HepG2 (cell line): Measurements from ENCODE around the gene DCAF6. TPM values are rescaled to one million over a fixed set of nuclear protein-coding genes. Genes with fewer than 3 reads are reported as not detected.

Experiments used
- ATAC-seq: fragments of 200-7000 bp; cut with Tn5 transposase; 3 replicates; pipeline ENCODE4 v1.9.1; 2020; ENCODE audit warnings: mild to moderate bottlenecking, moderate library complexity
- BruUV-seq: library from RNA; stranded (reverse); fragments of 400-500 nt; replicated peaks from 2 replicates; lab custom pipeline; 2021; lab: Mats Ljungman, UMichigan
- CTCF ChIA-PET: fragments of 300-600 bp; formaldehyde crosslinking; extraction: SDS; loops from one replicate; lab custom pipeline; 2021; ENCODE audit warnings: low total read pairs, inconsistent platforms, low intra/inter-chr PET ratio; lab: Yijun Ruan, JAX
- POLR2A ChIA-PET: fragments of 350-600 bp; sonication (Branson Sonifier 250); formaldehyde crosslinking; loops from one replicate; lab custom pipeline; 2020; ENCODE audit warnings: antibody characterized with exemption, inconsistent platforms; lab: Yijun Ruan, JAX
- DNase-seq: peaks from one replicate; pipeline ENCODE4 v3.0.0-alpha.2; 2015; ENCODE audit warnings: low spot score
- FAIRE-seq: peaks from 3 replicates; lab custom pipeline; 2011; peaks lifted over from hg19 to GRCh38; lab: Jason Lieb, UNC
- H2AFZ ChIP-seq: one replicate; pipeline ENCODE4 v1.6.1; 2011; ENCODE audit warnings: low read length, inconsistent platforms
- H3K27ac ChIP-seq: fragments of 300-600 bp; 3 replicates; pipeline ENCODE4 v1.8.0; 2011; ENCODE audit warnings: mixed run types, mild to moderate bottlenecking, mixed read lengths, low read length, inconsistent platforms; ENCODE audit not compliant: insufficient read depth; ENCODE audit errors: extremely low read length
- H3K27me3 ChIP-seq, 2 experiments: fragments of 200-600 bp in 1 of 2; 2 replicates in 1 of 2; 3 replicates in 1 of 2; pipeline versions ENCODE4 v1.6.0 to v1.8.0; 2011; ENCODE audit warnings: low read length in 2 of 2, mild to moderate bottlenecking in 2 of 2, moderate library complexity in 2 of 2, inconsistent platforms in 1 of 2; ENCODE audit not compliant: insufficient read depth in 2 of 2, control insufficient read depth in 1 of 2
- H3K36me3 ChIP-seq, 2 experiments: fragments of 200-600 bp in 1 of 2; replicated peaks in 1 of 2; 2 replicates in 1 of 2; 3 replicates in 1 of 2; pipeline versions ENCODE4 v1.5.1 to v1.8.0; 2011; ENCODE audit warnings: low read length in 2 of 2, inconsistent platforms in 1 of 2; ENCODE audit not compliant: insufficient read depth in 2 of 2, control insufficient read depth in 1 of 2
- H3K4me1 ChIP-seq: 2 replicates; pipeline ENCODE4 v1.5.1; 2012; ENCODE audit warnings: low read length, inconsistent platforms; ENCODE audit not compliant: insufficient read depth
- H3K4me2 ChIP-seq: 2 replicates; pipeline ENCODE4 v1.6.0; 2011; ENCODE audit warnings: low read depth, low read length, inconsistent platforms
- H3K4me3 ChIP-seq, 3 experiments: fragments of 200-600 bp in 1 of 3; sonication (generic), shearing (Covaris generic) in 1 of 3; replicated peaks in 1 of 3; 2 replicates each; pipeline ENCODE4 v1.5.1; 2011 to 2016; ENCODE audit warnings: low read length in 3 of 3, inconsistent platforms in 2 of 3, low read depth in 2 of 3, mild to moderate bottlenecking in 2 of 3, control low read depth in 1 of 3, mixed read lengths in 1 of 3; ENCODE audit not compliant: insufficient read depth in 1 of 3
- H3K79me2 ChIP-seq: one replicate; pipeline ENCODE4 v1.6.1; 2011; ENCODE audit warnings: low read length, inconsistent platforms; ENCODE audit not compliant: insufficient read depth
- H3K9ac ChIP-seq: 2 replicates; pipeline ENCODE4 v1.6.0; 2011; ENCODE audit warnings: mild to moderate bottlenecking, low read depth, low read length, inconsistent platforms; ENCODE audit not compliant: insufficient read depth
- H3K9me3 ChIP-seq: 2 replicates; pipeline ENCODE4 v1.5.1; 2012; ENCODE audit warnings: mild to moderate bottlenecking, low read length
- H4K20me1 ChIP-seq: 2 replicates; pipeline ENCODE4 v1.6.0; 2011; ENCODE audit warnings: inconsistent platforms, mild to moderate bottlenecking, low read length, moderate library complexity; ENCODE audit not compliant: insufficient read depth
- AGO1 ChIP-seq: fragments of 200-400 bp; formaldehyde crosslinking; IDR thresholded peaks from 2 replicates; pipeline ENCODE4 v1.6.1; 2017; ENCODE audit warnings: mild to moderate bottlenecking, low read depth, low read length, moderate library complexity; ENCODE audit not compliant: poor library complexity, severe bottlenecking
- CREB1 ChIP-seq, 2 experiments: fragments of 450-650 bp in 1 of 2; IDR thresholded peaks; 2 replicates each; pipeline ENCODE4 v1.6.1; 2016 to 2017; ENCODE audit warnings: control low read depth in 1 of 2, mild to moderate bottlenecking in 1 of 2, missing compliant biosample characterization in 1 of 2, missing genetic modification characterization in 1 of 2
- E2F1 ChIP-seq: sonication (generic); formaldehyde crosslinking; IDR thresholded peaks from 2 replicates; pipeline ENCODE4 v1.5.0; 2020; ENCODE audit warnings: missing genetic modification reagents
- IKZF4 ChIP-seq: sonication (generic); formaldehyde crosslinking; IDR thresholded peaks from 2 replicates; pipeline ENCODE4 v1.5.1; 2020; ENCODE audit warnings: borderline replicate concordance, mild to moderate bottlenecking, low read depth, missing genetic modification reagents; ENCODE audit errors: not compliant biosample characterization
- KDM1A ChIP-seq: IDR thresholded peaks from 2 replicates; pipeline ENCODE4 v1.6.1; 2016; ENCODE audit warnings: missing compliant biosample characterization
- MIER3 ChIP-seq: IDR thresholded peaks from 2 replicates; pipeline ENCODE4 v1.6.1; 2016; ENCODE audit warnings: missing compliant biosample characterization, borderline replicate concordance
- NONO ChIP-seq, 2 experiments: fragments of 450-650 bp in 1 of 2; sonication (generic) in 1 of 2; formaldehyde crosslinking in 1 of 2; IDR thresholded peaks in 1 of 2; conservative IDR thresholded peaks in 1 of 2; 2 replicates each; pipeline versions ENCODE4 v1.6.1 to v1.8.0; 2017 to 2022; ENCODE audit warnings: mild to moderate bottlenecking in 1 of 2, missing genetic modification reagents in 1 of 2, moderate library complexity in 1 of 2
- SAP130 ChIP-seq: IDR thresholded peaks from 2 replicates; pipeline ENCODE4 v1.6.1; 2016; ENCODE audit warnings: low read depth
- SIN3A ChIP-seq: IDR thresholded peaks from 2 replicates; pipeline ENCODE4 v1.6.1; 2011; ENCODE audit warnings: low read depth, mild to moderate bottlenecking, control low read depth, low read length, borderline replicate concordance
- TFAP4 ChIP-seq: sonication (generic); IDR thresholded peaks from 2 replicates; pipeline ENCODE4 v1.6.1; 2016; ENCODE audit warnings: low read depth, borderline replicate concordance
- TGIF2 ChIP-seq: IDR thresholded peaks from 2 replicates; pipeline ENCODE4 v1.6.1; 2016; ENCODE audit warnings: control low read depth, missing compliant biosample characterization
- XRCC5 ChIP-seq: fragments of 200-400 bp; formaldehyde crosslinking; optimal IDR thresholded peaks from 2 replicates; pipeline ENCODE3; 2017; ENCODE audit warnings: mild to moderate bottlenecking, low read length
- ZBTB25 ChIP-seq: IDR thresholded peaks from 2 replicates; pipeline ENCODE4 v1.6.1; 2018; ENCODE audit warnings: missing genetic modification reagents
- ZNF670 ChIP-seq: sonication (generic); formaldehyde crosslinking; IDR thresholded peaks from 2 replicates; pipeline ENCODE4 v1.8.0; 2022; ENCODE audit warnings: mild to moderate bottlenecking, missing genetic modification reagents, borderline replicate concordance
- ZNF7 ChIP-seq: IDR thresholded peaks from 2 replicates; pipeline ENCODE4 v1.6.1; 2016; ENCODE audit warnings: missing biosample characterization, missing genetic modification reagents
- ZNF770 ChIP-seq: sonication (generic); formaldehyde crosslinking; IDR thresholded peaks from 2 replicates; pipeline ENCODE4 v1.5.0; 2020; ENCODE audit warnings: mild to moderate bottlenecking, missing genetic modification reagents
- WGBS: methylation state at CpG from one replicate; pipeline ENCODE4 v1.1.6; 2017; ENCODE audit warnings: low lambda C conversion rate; 5-methylcytosine and 5-hydroxymethylcytosine counted together
- in situ Hi-C: cut with HindIII; loops from 2 replicates; pipeline ENCODE4 v1.10.0; 2017; ENCODE audit warnings: low pct_unique_long_range_greater_than_20kb; ENCODE audit not compliant: extremely low pct_ligation_motif_present
- intact Hi-C: fragments of 100-400 bp; cut with micrococcal nuclease; formaldehyde crosslinking; loops from one replicate; pipeline ENCODE4 v1.10.0; 2022; ENCODE audit not compliant: unreplicated experiment
- polyA plus RNA-seq, 8 experiments: library from polyadenylated mRNA; depleted of rRNA in 3 of 8; stranded (reverse) in 7 of 8; unstranded in 1 of 8; fragments of >200 nt; fragmentation: Illumina TruSeq in 4 of 8; extraction: Trizol in 4 of 8; gene quantifications; 2 replicates each; pipeline versions ENCODE4 v1.2.1 to v1.2.3, GENCODE V29; 2011 to 2016; ENCODE audit warnings: low read depth in 4 of 8, missing spikeins in 1 of 8, mixed read lengths in 1 of 8; ENCODE audit not compliant: insufficient read depth in 1 of 8
- total RNA-seq, 5 experiments: library from RNA; depleted of rRNA; stranded (reverse); fragments of >200 nt; fragmentation: Illumina TruSeq; extraction: Trizol; gene quantifications; 2 replicates each; pipeline ENCODE4 v1.2.3, GENCODE V29; 2016; ENCODE audit warnings: low read depth in 1 of 5

DCAF6 gene
- total and polyA plus RNA-seq, 2 of the 13 experiments (the other 11 are each of a cell fraction or from before 2014, with no cell fraction given) = 24.7 to 33.7 TPM

- ATAC-seq = peak; percentile 0; the same call in 2 of the 3 replicates
- Histone ChIP-seq H2AFZ (no peak overlapping the region), H3K9ac (peak overlapping the region; percentile 99), H3K4me3 (peak overlapping the region; percentile 82 to 96 (median 90)), H3K79me2 (peaks cover 83% of the 10 kb centered on the region), H3K27ac (peak overlapping the region; percentile 97), H3K36me3 (no peaks in the 10 kb centered on the region), H3K27me3 (peaks cover 0 to 5% of the 10 kb centered on the region in 2 experiments; a peak in 1 of 5 replicates), H4K20me1 (peaks cover 11% of the 10 kb centered on the region; the same call in 1 of the 2 replicates), H3K4me2 (peak overlapping the region; percentile 90), H3K9me3 (no peaks in the 10 kb centered on the region), H3K4me1 (peaks cover 47% of the 10 kb centered on the region)
- CTCF ChIA-PET = no interaction called here
- intact Hi-C loops (loop anchor here (5.0 to 10.0 kb wide), 3 partner anchors 130 to 707 kb away; partner anchors contain the start of gene MPZL1), in situ Hi-C loops (loop anchor here (10.0 kb wide), 1 partner anchor 220 kb away; no protein-coding TSS in a partner anchor)
- 1% methylated on average over 4 of the region's 4 CpGs for WGBS
- no TSS peak for BruUV-seq
- no peak for DNase-seq
- POLR2A ChIA-PET = interaction anchor here (1.3 to 4.0 kb wide), 6 partner anchors 7 to 561 kb away, joined by 3 to 59 read pairs (median 11); partner anchors contain the start of genes ADCY10 and CREG1
- FAIRE-seq = no peak
- TF ChIP-seq AGO1 (no peak), IKZF4 (CRISPR knock-in tag) (no peak), CREB1 (IDR thresholded peaks at IDR 0.05) (no peak), CREB1 (CRISPR knock-in tag; IDR thresholded peaks at IDR 0.05) (0 out of 2 replicates have a peak, but pooled peaks have one; percentile 33), NONO (IDR thresholded peaks at IDR 0.05) (no peak), NONO (CRISPR knock-in tag; conservative IDR thresholded peaks at IDR 0.05) (0 out of 2 replicates have a peak, but pooled peaks have one; percentile 8), E2F1 (CRISPR knock-in tag) (no peak), ZNF770 (CRISPR knock-in tag) (no peak), SIN3A (peak; percentile 71; the same call in 1 of the 2 replicates), TFAP4 (peak; percentile 66), ZBTB25 (no peak), TGIF2 (peak; percentile 97), ZNF670 (CRISPR knock-in tag) (no peak), SAP130 (CRISPR knock-in tag) (peak; percentile 84; the same call in 1 of the 2 replicates), KDM1A (CRISPR knock-in tag) (0 out of 2 replicates have a peak, but pooled peaks have one; percentile 4), XRCC5 (no peak), MIER3 (CRISPR knock-in tag) (0 out of 2 replicates have a peak, but pooled peaks have one; percentile 14), ZNF7 (CRISPR knock-in tag) (no peak)
These were observed 1.9 kb upstream of the DCAF6 start for GRCh38 chr1:167934426-167935215.
